Ishikawa (cell line): ENCODE results near the gene PEX11G.

Experiments used
- CEBPB ChIP-seq: IDR thresholded peaks from 2 replicates; pipeline ENCODE4 v1.6.1; 2012
- CREB1 ChIP-seq: IDR thresholded peaks from 2 replicates; pipeline ENCODE4 v1.6.1; 2012; ENCODE audit warnings: low read depth
- EGR1 ChIP-seq: IDR thresholded peaks from 2 replicates; pipeline ENCODE4 v1.6.1; 2012
- EP300 ChIP-seq: IDR thresholded peaks from 2 replicates; pipeline ENCODE4 v1.6.1; 2012; ENCODE audit warnings: borderline replicate concordance
- FOXM1 ChIP-seq: IDR thresholded peaks from 2 replicates; pipeline ENCODE4 v1.6.1; 2012; ENCODE audit warnings: low read depth, borderline replicate concordance
- NFIC ChIP-seq: IDR thresholded peaks from 2 replicates; pipeline ENCODE4 v1.6.1; 2012
- RAD21 ChIP-seq: IDR thresholded peaks from 2 replicates; pipeline ENCODE4 v1.6.1; 2012; ENCODE audit warnings: low read depth
- REST ChIP-seq: IDR thresholded peaks from 2 replicates; pipeline ENCODE4 v1.6.1; 2012; ENCODE audit warnings: low read depth, mild to moderate bottlenecking
- TAF1 ChIP-seq: IDR thresholded peaks from 2 replicates; pipeline ENCODE4 v1.6.1; 2012; ENCODE audit warnings: low read depth, mild to moderate bottlenecking
- TCF12 ChIP-seq: IDR thresholded peaks from 2 replicates; pipeline ENCODE4 v1.6.1; 2012; ENCODE audit warnings: low read depth
- TEAD4 ChIP-seq: IDR thresholded peaks from 2 replicates; pipeline ENCODE4 v1.6.1; 2012
- USF1 ChIP-seq: IDR thresholded peaks from 2 replicates; pipeline ENCODE4 v1.6.1; 2012
- YY1 ChIP-seq: IDR thresholded peaks from 2 replicates; pipeline ENCODE4 v1.6.1; 2012; ENCODE audit warnings: low read depth
- ZBTB7A ChIP-seq: IDR thresholded peaks from 2 replicates; pipeline ENCODE4 v1.6.1; 2012; ENCODE audit warnings: low read depth
- TF ChIP-seq, protein P1 (sequence below): IDR thresholded peaks from 2 replicates; pipeline ENCODE4 v1.6.1; 2012

Gene PEX11G

GRCh38 chr19:7434391-7434790 is 54.4 kb downstream of the PEX11G start:
- no peak for TF ChIP-seq FOXM1
- TF ChIP-seq USF1 = no peak
- no peak for TF ChIP-seq TCF12
- TF ChIP-seq CREB1 = no peak
- TF ChIP-seq REST = no peak
- TF ChIP-seq EP300 = no peak
- TF ChIP-seq YY1 = no peak
- no peak for TF ChIP-seq TAF1
- TF ChIP-seq TEAD4 = no peak

GRCh38 chr19:7429638-7430282 is 59.1 kb downstream of the PEX11G start:
- TF ChIP-seq ZBTB7A (no peak), REST (no peak), EGR1 (no peak), TCF12 (no peak), FOXM1 (no peak), TEAD4 (no peak), USF1 (no peak), NFIC (no peak), RAD21 (no peak), CREB1 (no peak), YY1 (no peak), CEBPB (no peak), EP300 (no peak), TAF1 (no peak)
- TF ChIP-seq, protein P1, sequence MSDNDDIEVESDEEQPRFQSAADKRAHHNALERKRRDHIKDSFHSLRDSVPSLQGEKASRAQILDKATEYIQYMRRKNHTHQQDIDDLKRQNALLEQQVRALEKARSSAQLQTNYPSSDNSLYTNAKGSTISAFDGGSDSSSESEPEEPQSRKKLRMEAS = no peak

DNA sequence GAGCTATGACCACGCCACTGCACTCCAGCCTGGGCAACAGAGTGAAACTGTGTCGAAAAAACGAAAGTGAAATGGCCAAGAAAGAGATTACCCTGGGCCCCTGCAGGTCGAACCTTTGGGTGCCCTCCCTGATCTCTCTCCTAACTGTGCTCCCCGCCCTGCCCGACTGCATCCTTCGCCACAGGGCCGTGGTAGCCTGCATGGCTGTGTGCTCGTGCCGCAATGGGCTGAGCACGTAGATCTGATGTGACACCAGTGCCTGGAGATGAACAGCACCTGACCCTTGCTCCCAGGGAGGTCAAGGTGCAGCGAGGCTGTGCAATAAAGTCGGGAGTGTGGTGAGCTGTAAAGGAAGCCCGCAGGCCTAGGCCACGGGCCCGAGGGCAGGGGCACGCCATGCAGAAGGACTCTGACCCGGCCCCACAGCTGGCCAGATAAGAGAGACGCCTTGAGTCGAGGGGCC is 60.2 kb downstream of the PEX11G start:
- no peak for TF ChIP-seq CREB1
- no peak for TF ChIP-seq ZBTB7A
- TF ChIP-seq, protein P1 = no peak
- TF ChIP-seq TCF12 = no peak
- TF ChIP-seq EGR1 = no peak
- TF ChIP-seq YY1 = no peak
- TF ChIP-seq TAF1 = no peak
- TF ChIP-seq FOXM1 = no peak
- no peak for TF ChIP-seq CEBPB
- TF ChIP-seq NFIC = no peak
- no peak for TF ChIP-seq EP300

DNA sequence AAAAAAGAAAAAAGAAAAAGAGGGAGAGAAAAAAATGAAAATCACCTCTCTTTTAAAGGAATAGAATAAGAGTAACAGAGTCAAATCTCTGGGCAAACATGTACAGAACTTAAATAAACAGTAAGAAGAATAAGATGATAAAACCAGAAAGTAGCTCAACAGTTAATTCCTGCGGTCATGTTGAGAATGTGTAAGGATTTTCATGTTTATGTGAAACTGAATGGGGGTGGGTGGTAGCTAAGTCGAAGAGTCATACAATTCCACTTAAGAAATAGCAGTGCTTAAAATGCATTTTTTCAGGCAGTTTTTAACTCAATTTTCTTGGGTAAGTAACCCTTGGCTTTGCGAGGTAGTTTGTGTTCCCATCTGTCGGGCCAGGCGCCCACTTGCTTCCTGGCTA is 60.9 kb downstream of the PEX11G start:
- TF ChIP-seq TEAD4 = no peak
- no peak for TF ChIP-seq REST
- no peak for TF ChIP-seq TCF12
- no peak for TF ChIP-seq CREB1
- no peak for TF ChIP-seq RAD21
- TF ChIP-seq YY1 = no peak
- no peak for TF ChIP-seq USF1
- TF ChIP-seq, protein P1 = no peak
- TF ChIP-seq EGR1 = no peak
- TF ChIP-seq ZBTB7A = no peak
- TF ChIP-seq EP300 = no peak
- no peak for TF ChIP-seq CEBPB
- no peak for TF ChIP-seq FOXM1
- TF ChIP-seq TAF1 = no peak
- no peak for TF ChIP-seq NFIC
